ENCODE results near the gene AP1AR.

The AP1AR gene

GRCh38 chr4:112312610-112313239 lies 81.1 kb downstream of the AP1AR start:
- no peak for DNase-seq (ENCODE audit: low spot score)

- DNase-seq (ENCODE audit: low spot score), result no peak
Observed at GRCh38 chr4:112315446-112315845, 83.9 kb downstream of the AP1AR start.

GRCh38 chr4:112316360-112316759 lies 84.8 kb downstream of the AP1AR start:
- no peak for DNase-seq (ENCODE audit: low spot score)

DNA sequence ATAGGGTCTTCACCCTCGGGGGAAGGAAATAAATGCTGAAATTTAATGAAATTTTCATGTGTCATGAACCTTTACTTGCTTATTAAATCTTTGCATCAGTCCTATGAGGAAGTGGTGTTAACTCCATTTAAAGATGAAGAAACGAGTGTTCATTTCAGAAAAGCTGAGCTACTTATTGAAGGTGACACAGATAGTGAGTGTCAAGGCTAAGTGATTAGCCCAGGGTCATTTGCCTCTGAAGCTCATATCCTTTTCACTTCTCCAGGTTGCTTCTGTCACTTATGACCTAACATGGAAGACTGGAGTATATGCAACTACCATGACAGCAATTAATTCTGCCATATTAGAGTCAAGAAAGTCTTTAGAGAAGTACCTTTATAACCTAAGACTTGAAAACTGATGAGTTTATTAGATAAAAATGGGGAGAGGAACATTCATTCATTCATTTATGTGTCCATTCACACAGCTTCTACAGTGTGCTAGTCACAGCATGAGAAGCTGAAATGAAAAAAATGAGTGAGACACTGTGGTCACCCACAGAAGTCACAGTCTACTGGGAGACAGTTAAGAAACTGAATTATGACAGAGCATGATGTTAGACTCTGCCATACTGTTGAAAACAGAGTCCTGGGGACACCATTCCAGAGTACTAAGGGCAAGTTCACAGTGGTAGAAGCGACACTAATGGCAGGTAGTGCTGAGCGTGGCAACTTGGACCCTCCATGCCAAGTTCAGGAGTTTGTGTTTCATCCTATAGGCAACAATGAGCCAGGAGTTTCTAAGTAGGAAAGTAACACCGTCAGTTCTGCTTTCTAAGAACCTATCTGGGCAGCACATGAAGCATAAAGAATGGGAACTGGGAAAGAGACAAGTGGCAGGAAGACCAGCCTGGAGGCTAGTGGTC lies 86.9 kb downstream of the AP1AR start:
- no peak for DNase-seq (ENCODE audit: low spot score)

Measured in CD4-positive, alpha-beta T cell treated with Interleukin-2 at 100 ng/mL for 4 hours (primary cell).